Measurements from ENCODE around the gene NTM. TPM values are rescaled to one million over a fixed set of nuclear protein-coding genes. Genes with fewer than 3 reads are reported as not detected.

The NTM gene
- total RNA-seq, 2 donors from 2014 or later: not detected

DNA sequence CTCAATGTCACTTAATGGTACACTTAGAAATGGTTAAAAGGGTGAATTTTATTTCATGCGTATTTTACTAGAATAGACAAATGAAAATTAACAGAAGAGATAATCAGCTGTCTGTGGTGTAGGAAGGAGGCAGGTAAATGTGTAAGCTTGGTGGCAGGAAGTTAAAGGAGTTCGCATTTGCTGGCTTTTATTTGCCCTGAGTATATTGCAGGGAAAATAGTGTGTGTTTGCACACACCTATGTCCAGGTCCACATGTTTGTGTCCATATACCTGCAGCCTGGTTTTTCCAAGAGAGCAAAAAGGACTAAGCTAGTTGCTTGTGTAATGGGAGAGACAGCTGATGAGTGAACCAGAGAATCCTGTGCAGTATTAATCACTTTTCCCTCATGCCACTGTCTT lies 16.0 kb downstream of the NTM start:
- no peaks in the 10 kb centered on the region for H3K4me1 Mint-ChIP-seq
- no peak overlapping the region for H3K27ac Mint-ChIP-seq
- H3K27me3 Mint-ChIP-seq: no peaks in the 10 kb centered on the region
- ATAC-seq (no peak), DNase-seq (no peak)
- no peaks in the 10 kb centered on the region for H3K9me3 ChIP-seq (ENCODE audit: control insufficient read depth, low read length, poor library complexity, severe bottlenecking)
- H3K4me3 Mint-ChIP-seq: no peak overlapping the region
- no peaks in the 10 kb centered on the region for H3K36me3 Mint-ChIP-seq (ENCODE audit: low read depth)

DNA sequence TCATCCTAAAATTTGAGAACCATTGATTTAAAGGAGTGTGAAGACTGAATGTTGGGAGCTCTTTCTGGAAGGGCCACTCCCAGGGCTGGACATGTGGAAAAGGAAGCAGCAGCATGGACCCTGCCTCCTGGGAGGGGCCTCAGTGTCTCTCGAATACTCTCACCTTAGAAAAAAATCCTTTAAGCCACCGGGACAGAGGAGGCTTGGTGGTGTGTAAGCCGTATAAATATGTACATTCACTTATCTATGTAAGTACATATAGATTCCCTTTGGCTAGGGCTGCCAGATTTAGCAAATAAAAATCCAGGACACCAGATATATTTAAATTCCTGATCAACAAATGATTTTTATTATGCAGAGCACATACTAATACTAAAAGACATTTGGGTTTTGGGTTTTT lies 17.6 kb downstream of the NTM start:
- no peaks in the 10 kb centered on the region for H3K27me3 Mint-ChIP-seq

DNA sequence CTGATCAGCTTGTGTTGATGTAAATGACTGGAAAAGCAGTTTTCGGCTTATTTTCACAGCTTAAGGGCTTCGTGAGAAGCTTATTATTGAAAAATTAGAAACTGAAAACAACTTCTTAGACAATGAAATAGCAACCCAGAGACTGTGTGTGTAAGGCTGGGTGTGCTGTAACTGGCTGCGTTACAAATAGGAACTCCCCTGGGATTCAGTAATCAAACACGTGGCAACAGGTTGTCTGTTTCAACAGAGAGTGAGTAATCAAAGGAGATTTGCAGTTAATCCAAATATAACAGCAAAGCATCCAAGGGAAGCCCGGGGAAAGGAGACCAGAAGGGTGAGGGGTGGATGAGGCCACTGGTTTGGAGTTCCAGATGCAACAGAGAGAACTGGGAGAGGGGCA lies 19.2 kb downstream of the NTM start:
- Mint-ChIP-seq H3K36me3 (ENCODE audit: low read depth) (no peaks in the 10 kb centered on the region), H3K27ac (no peak overlapping the region), H3K4me1 (no peaks in the 10 kb centered on the region), H3K4me3 (no peak overlapping the region), H3K27me3 (no peaks in the 10 kb centered on the region)
- DNase-seq (no peak), ATAC-seq (no peak)
- no peaks in the 10 kb centered on the region for H3K9me3 ChIP-seq (ENCODE audit: control insufficient read depth, low read length, poor library complexity, severe bottlenecking)

More for the DNA sequence above, 17.6 kb downstream of the NTM start:
- ATAC-seq (no peak), DNase-seq (no peak)
- Mint-ChIP-seq H3K4me3 (no peak overlapping the region), H3K27ac (no peak overlapping the region), H3K36me3 (ENCODE audit: low read depth) (no peaks in the 10 kb centered on the region), H3K4me1 (no peaks in the 10 kb centered on the region)
- no peaks in the 10 kb centered on the region for H3K9me3 ChIP-seq (ENCODE audit: control insufficient read depth, low read length, poor library complexity, severe bottlenecking)

DNA sequence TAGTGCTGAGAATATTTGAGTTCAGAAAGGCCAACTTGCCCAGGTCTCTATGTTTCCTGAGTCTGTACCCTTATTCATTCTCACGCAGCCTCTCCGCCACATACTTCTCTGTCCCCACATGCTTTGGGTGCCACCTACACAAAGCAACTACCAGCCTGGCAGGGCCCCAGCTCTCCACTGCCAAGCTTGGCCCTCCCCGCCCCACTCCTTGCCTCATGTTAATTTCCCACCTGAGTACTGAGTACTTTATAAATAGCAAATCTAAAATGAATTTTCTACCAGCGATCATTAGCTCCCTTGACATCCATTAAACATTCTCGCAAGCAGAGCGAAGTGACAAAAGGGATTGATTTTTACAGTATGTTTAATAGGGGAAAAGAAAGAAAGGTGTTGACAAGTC lies 20.8 kb downstream of the NTM start:
- no peak overlapping the region for H3K27ac Mint-ChIP-seq
- H3K4me1 Mint-ChIP-seq: no peaks in the 10 kb centered on the region

DNA sequence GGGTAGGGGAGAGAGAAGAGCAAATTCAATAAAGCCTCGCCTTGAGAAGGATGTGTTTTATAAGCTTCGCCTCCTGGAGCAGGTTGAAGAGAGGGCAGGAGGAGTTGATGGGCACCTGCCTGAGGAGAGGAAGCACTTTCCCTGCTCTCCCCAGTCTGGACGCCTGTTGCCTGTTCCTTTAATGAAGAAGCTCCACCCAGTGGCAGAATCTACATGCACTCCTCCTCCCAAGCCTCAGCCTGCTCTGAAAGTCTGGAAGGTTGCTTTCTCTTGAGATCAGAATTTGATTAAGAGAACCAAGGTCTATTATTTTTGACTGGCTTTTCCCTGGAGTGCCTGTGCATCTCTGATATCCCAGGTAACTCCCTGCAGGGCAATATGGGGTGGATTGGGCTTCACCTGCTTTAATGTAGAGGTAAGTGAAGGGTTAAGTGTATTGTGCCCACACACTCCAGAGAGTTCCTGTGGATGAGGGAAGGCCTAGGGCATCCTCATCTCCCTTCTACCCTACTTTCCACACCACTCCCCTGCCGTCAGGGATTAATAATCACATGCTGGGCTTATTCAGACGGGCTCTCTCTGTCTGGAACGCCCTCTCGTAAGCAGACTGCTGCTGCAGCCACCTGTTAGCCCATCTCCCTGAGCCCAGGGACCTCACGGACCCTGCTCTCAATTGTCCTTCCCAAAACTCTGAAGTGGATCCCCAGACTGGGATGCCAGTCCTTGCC lies 22.3 kb downstream of the NTM start:
- ATAC-seq: no peak
- Mint-ChIP-seq H3K27ac (no peak overlapping the region), H3K27me3 (no peaks in the 10 kb centered on the region)

More for the DNA sequence above, 20.8 kb downstream of the NTM start:
- no peak for ATAC-seq
- no peak overlapping the region for H3K4me3 Mint-ChIP-seq
- DNase-seq: no peak
- no peaks in the 10 kb centered on the region for H3K27me3 Mint-ChIP-seq
- H3K9me3 ChIP-seq (ENCODE audit: control insufficient read depth, low read length, poor library complexity, severe bottlenecking): no peaks in the 10 kb centered on the region
- H3K36me3 Mint-ChIP-seq (ENCODE audit: low read depth): no peaks in the 10 kb centered on the region

DNA sequence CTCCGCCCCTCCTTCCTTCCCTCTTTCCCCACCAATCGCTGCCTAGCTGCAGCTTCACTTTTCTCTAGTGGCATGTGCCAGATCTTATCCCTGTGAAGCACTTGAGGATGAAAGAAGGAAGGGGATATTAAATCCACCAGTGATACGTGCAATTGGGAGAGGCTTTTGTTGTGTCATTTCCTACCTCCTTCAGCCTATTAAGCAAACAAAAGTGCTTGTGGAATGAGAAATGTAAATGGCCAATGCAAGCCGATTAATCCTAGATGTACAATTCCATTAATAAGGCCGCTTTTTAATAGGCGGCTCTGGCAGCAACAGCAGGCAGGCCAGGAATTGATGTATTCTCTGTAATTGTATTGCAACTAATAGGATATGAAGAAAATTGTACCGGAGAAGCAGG lies 23.3 kb downstream of the NTM start:
- no peak for DNase-seq
- ATAC-seq: no peak
- no peak overlapping the region for H3K27ac Mint-ChIP-seq
- no peaks in the 10 kb centered on the region for H3K27me3 Mint-ChIP-seq
- no peaks in the 10 kb centered on the region for H3K9me3 ChIP-seq (ENCODE audit: control insufficient read depth, low read length, poor library complexity, severe bottlenecking)
- no peaks in the 10 kb centered on the region for H3K36me3 Mint-ChIP-seq (ENCODE audit: low read depth)
- no peak overlapping the region for H3K4me3 Mint-ChIP-seq
- no peaks in the 10 kb centered on the region for H3K4me1 Mint-ChIP-seq

More for the DNA sequence above, 22.3 kb downstream of the NTM start:
- no peaks in the 10 kb centered on the region for H3K4me1 Mint-ChIP-seq
- H3K36me3 Mint-ChIP-seq (ENCODE audit: low read depth): no peaks in the 10 kb centered on the region
- H3K9me3 ChIP-seq (ENCODE audit: control insufficient read depth, low read length, poor library complexity, severe bottlenecking): no peaks in the 10 kb centered on the region
- no peak overlapping the region for H3K4me3 Mint-ChIP-seq
- DNase-seq: no peak

DNA sequence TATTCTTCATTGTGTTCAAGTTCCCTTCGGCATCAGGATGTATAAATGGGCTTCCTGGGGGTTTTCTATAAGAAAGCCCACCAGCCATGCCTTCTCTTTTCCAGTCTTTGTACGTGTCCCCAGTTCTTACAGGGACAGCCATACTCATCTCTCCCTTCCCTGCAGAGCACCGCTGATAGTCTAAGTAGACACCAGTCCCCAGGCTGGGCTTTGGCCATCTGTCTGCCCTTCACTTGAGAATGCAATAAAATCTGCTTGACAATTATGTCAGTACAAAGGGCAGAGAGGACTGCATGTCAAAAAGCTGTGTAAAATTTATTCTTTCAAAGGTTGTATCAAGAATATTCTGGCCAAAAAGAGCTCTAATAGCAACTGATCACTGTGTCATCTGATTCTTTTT lies 27.3 kb downstream of the NTM start:
- Mint-ChIP-seq H3K4me3 (no peak overlapping the region), H3K27ac (no peak overlapping the region), H3K27me3 (no peaks in the 10 kb centered on the region), H3K4me1 (no peaks in the 10 kb centered on the region), H3K36me3 (ENCODE audit: low read depth) (no peaks in the 10 kb centered on the region)
- no peaks in the 10 kb centered on the region for H3K9me3 ChIP-seq (ENCODE audit: control insufficient read depth, low read length, poor library complexity, severe bottlenecking)
- DNase-seq: no peak
- no peak for ATAC-seq

DNA sequence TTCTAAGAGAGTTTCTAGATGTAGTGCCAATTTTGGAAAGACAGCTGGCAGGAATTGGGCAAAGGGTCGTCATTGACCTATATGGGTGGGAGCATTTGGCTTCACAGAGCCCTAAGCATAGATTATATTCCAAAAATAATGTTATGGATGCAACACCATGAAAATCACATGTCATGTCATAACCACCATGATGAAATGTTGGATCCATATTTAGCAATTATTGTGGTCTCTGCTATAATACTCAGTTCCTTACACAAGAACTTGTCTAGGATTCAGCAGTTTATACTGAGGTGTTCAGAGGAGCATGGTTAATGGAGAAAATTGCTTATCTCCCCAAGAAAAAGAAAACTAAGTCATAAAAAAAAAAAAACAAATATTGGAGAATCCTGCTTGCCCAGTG lies 31.6 kb downstream of the NTM start:
- DNase-seq (no peak), ATAC-seq (no peak)
- Mint-ChIP-seq H3K27me3 (no peaks in the 10 kb centered on the region), H3K27ac (no peak overlapping the region), H3K4me3 (no peak overlapping the region), H3K4me1 (no peaks in the 10 kb centered on the region), H3K36me3 (ENCODE audit: low read depth) (no peaks in the 10 kb centered on the region)
- H3K9me3 ChIP-seq (ENCODE audit: control insufficient read depth, low read length, poor library complexity, severe bottlenecking): no peaks in the 10 kb centered on the region

DNA sequence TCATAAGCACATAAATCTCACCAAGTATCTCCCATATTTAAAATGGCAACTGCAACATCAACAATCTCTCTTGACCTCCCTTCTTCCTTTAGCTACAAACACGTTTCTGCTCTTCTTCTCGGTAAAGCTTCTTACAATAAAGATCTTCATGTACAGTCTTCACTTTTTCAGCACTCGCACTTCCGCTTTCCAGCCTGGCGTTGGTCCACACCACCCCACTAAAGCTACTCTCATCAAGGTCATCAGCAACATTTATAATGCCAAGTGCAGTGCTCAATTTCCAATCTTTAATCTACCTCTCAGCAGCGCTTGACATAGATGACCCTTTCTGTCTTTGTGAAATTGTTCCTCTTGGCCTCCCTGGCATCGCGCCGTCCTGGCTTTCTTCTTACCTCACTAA lies 33.6 kb downstream of the NTM start:
- Mint-ChIP-seq H3K4me1 (no peaks in the 10 kb centered on the region), H3K36me3 (ENCODE audit: low read depth) (no peaks in the 10 kb centered on the region), H3K4me3 (no peak overlapping the region), H3K27ac (no peak overlapping the region), H3K27me3 (no peaks in the 10 kb centered on the region)
- ATAC-seq (no peak), DNase-seq (no peak)
- no peaks in the 10 kb centered on the region for H3K9me3 ChIP-seq (ENCODE audit: control insufficient read depth, low read length, poor library complexity, severe bottlenecking)

DNA sequence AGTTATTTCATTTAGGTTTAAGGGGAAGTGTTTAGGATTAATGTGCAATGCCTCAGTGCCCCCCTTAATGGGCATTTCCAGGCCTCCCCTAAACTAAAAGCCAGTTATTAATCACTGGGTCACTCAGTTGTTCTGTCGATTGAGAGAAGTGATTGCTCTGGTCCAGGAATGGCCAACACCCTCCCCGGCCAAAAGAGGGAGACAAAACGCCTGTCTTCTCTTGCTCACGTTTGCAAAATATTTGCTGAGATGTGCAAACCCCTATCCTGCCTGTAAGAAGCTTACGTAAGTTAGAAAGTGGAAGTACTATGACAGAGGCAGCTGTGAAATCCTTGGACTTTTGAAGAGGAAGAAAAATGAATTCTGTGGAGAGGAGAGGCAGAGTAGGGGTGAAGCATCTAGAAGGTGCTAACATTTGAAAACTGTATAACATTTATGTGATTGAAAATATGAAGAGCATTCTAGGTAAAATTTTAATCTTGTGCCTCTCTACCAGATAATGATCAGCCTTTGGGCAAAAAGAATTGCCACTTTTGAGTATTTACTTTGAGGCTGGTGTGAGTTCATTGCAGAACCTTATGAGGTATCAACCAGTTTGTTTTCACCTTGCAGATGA lies 37.7 kb downstream of the NTM start:
- ATAC-seq (no peak), DNase-seq (no peak)
- Mint-ChIP-seq H3K27ac (no peak overlapping the region), H3K27me3 (no peaks in the 10 kb centered on the region), H3K36me3 (ENCODE audit: low read depth) (no peaks in the 10 kb centered on the region), H3K4me1 (no peaks in the 10 kb centered on the region), H3K4me3 (no peak overlapping the region)
- no peaks in the 10 kb centered on the region for H3K9me3 ChIP-seq (ENCODE audit: control insufficient read depth, low read length, poor library complexity, severe bottlenecking)

DNA sequence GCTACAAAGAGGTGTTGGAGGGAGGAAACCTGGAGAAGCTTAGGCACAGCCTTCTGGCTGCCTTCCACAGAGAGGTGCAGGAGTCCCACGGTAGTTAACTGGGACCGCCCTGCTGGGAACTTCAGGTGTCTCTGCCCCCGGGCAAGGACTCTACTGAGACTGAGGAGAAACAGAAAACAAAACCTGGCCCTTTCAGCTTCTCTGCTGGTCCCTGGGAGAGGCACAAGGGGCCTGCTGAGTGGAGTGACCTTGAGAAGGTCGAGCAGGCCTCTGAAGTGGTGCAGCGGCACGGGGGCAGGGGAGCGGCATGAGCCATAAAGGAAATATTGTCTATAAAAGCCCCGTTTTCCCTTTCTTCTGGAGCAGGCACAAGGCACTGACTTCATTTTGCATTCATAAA lies 38.9 kb downstream of the NTM start:
- DNase-seq: no peak
- Mint-ChIP-seq H3K4me3 (no peak overlapping the region), H3K27me3 (no peaks in the 10 kb centered on the region), H3K36me3 (ENCODE audit: low read depth) (no peaks in the 10 kb centered on the region), H3K4me1 (no peaks in the 10 kb centered on the region), H3K27ac (no peak overlapping the region)
- no peak for ATAC-seq
- H3K9me3 ChIP-seq (ENCODE audit: control insufficient read depth, low read length, poor library complexity, severe bottlenecking): no peaks in the 10 kb centered on the region

DNA sequence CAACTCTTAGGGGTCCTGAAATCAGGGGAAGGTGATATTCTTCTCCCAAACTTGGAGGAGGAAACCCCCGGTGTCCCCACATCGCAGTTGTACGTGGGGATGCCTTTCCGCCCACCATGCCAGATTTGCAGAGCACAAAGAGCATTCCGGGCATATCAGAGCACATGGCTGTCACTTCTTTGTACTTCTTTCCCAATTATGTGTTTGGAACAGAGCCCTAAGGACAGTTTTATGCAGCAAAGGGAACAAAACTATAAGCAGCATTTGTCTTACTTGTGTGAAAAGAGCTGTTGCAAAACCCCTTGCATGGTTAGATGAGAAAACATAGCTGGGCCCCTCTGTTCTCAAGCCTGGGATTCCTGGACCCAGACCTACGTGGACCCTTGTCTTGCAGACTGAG lies 41.2 kb downstream of the NTM start:
- Mint-ChIP-seq H3K4me1 (no peaks in the 10 kb centered on the region), H3K27ac (no peak overlapping the region), H3K36me3 (ENCODE audit: low read depth) (no peaks in the 10 kb centered on the region), H3K27me3 (no peaks in the 10 kb centered on the region), H3K4me3 (no peak overlapping the region)
- no peaks in the 10 kb centered on the region for H3K9me3 ChIP-seq (ENCODE audit: control insufficient read depth, low read length, poor library complexity, severe bottlenecking)
- ATAC-seq (no peak), DNase-seq (no peak)

DNA sequence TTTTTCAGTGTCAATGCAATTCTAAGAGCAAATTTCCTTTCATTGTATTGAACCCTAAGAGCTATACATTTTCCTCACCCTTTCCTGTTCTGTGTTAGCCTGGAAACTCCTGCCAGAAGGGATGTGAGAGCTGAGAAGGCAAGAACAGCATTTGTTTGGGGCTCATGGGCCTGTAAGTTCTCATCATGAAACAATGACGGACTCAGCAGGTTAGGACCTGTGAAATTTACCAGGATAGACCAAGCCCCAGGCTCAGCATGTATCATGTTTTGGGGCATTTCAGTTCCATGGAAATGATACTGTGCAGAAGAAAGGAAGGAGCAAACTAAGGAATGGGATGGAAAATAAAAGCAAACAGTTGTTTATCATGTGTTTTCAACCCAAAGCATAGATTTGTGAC lies 41.6 kb downstream of the NTM start:
- Mint-ChIP-seq H3K36me3 (ENCODE audit: low read depth) (no peaks in the 10 kb centered on the region), H3K4me1 (no peaks in the 10 kb centered on the region), H3K27ac (no peak overlapping the region), H3K4me3 (no peak overlapping the region), H3K27me3 (no peaks in the 10 kb centered on the region)
- no peak for ATAC-seq
- no peak for DNase-seq
- no peaks in the 10 kb centered on the region for H3K9me3 ChIP-seq (ENCODE audit: control insufficient read depth, low read length, poor library complexity, severe bottlenecking)

DNA sequence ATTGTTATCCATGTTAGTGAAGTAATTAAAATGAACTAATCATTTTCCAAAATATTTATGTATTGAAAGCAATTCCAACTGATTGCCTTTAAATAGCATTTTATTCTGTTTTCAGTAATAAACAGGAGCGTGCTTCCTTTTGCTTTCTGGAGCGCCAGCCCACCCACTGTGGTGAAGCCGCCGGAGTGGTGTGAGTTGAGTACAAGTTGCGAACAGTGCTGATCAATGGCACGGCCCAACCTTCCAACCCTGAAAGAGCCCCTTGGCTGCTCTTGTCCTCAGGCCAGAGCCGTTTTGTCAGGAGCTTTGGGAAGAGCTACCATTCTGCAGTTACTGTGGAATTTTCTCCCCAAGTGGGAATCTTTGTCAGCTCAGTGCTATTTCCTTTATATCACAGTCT lies 42.8 kb downstream of the NTM start:
- no peak for DNase-seq
- no peaks in the 10 kb centered on the region for H3K36me3 Mint-ChIP-seq (ENCODE audit: low read depth)
- ATAC-seq: no peak
- H3K27me3 Mint-ChIP-seq: no peaks in the 10 kb centered on the region
- H3K27ac Mint-ChIP-seq: no peak overlapping the region
- H3K4me1 Mint-ChIP-seq: no peaks in the 10 kb centered on the region
- no peaks in the 10 kb centered on the region for H3K9me3 ChIP-seq (ENCODE audit: control insufficient read depth, low read length, poor library complexity, severe bottlenecking)
- H3K4me3 Mint-ChIP-seq: no peak overlapping the region

Data from T-helper 17 cell (primary cell).